C4-2B (cell line): Measurements from ENCODE around the gene KRTAP10-2.
"Not testable (repeated sequence)": the region's sequence is repeated elsewhere in the genome, so short reads cannot be mapped to it uniquely, and the experiment has no call there.

Source experiments
- H3K27ac ChIP-seq: fragments of 450-650 bp; 2 replicates; pipeline ENCODE4 v1.5.1; 2017
- CTCF ChIP-seq: fragments of 450-650 bp; conservative IDR thresholded peaks from 2 replicates; pipeline ENCODE4 v1.5.1; 2017; ENCODE audit warnings: mild to moderate bottlenecking
- ZFX ChIP-seq: fragments of 450-650 bp; IDR thresholded peaks from 2 replicates; pipeline ENCODE4 v1.6.1; 2017

KRTAP10-2 gene

GRCh38 chr21:44567481-44568171 is 16.3 kb upstream of the KRTAP10-2 start:
- TF ChIP-seq CTCF (no peak), ZFX (no peak)
- no peak overlapping the region for H3K27ac ChIP-seq

GRCh38 chr21:44566403-44566802 is 15.1 kb upstream of the KRTAP10-2 start:
- TF ChIP-seq CTCF: no peak
- no peak for TF ChIP-seq ZFX
- H3K27ac ChIP-seq: no peak overlapping the region

DNA sequence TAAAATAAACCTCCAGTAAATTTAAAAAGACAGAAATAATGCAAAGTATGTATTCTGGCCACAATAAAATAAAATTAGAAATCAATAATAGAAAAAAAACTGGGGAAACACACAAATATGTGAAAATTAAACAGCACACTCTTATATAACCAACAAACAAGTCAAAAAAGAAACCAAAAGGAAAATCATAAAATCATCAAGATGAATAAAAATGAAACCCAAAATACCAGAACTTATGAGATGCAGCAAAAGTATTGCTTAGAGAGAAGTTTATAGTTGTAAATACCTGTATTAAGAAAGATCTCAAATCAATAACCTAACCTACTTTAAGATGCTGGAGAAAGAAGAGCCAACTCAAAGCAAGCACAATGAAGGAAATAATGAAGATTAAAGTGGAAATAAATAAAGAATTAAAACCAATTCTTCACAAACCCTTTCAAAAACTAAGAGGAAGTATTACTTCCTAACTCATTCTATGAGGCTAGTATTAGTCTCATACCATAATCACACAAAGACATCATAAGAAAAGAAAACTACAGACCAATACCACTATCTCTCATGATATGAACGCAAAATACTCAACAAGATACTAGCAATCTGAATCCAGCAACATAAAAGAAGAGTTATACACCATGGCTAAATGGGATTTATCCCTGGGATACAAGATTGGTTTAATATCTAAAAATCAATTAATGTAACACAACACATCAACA is 13.7 kb upstream of the KRTAP10-2 start:
- H3K27ac ChIP-seq: no peak overlapping the region
- TF ChIP-seq ZFX: no peak
- TF ChIP-seq CTCF: no peak

DNA sequence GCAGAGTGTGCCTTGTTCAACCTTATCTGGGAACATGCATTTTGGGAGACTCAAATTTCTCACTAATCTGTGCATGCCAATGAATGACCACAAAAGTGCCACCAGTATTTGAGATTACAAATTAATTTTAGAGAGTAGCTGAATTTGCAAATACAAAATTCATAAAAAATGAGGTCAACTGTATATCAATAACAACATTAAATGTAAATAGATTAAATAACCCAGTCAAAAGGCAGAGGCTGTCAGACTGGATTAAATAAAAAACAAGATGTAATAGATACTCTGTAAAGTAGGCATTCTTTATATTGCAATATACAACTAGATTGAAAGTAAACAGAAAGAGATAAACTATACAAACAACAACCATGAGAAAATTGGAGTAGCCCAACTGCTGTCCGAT is 12.8 kb upstream of the KRTAP10-2 start:
- no peak overlapping the region for H3K27ac ChIP-seq
- no peak for TF ChIP-seq CTCF
- no peak for TF ChIP-seq ZFX

DNA sequence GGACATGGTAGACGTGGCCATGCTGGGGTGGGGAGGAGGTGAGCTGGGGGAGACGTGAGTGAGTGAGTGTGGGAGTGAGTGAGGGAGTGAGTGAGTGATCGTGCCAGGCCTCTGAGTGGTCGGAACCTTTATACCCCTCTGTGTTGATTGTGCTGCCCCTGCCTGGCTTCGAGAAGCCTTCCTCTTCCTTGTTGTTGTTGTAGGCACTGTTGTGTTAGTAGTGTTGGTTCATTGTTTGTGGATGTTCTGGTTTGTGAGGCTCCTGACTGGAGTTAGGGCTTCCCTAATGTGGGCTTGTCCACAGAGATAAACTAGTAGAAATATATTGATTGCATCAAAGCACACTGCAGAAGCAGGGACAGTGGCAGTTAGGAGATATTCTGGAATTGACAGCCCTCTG is 7.4 kb upstream of the KRTAP10-2 start, which contains the start of gene KRTAP10-3:
Gene KRTAP10-3, minus strand, starts transcription at position 101 of the 400 bp plus-strand sequence. Its CDS starts 80 bp downstream, at position 21.
- no peak within 1 kb of the TSS for H3K27ac ChIP-seq

GRCh38 chr21:44558329-44558675 is 7.0 kb upstream of the KRTAP10-2 start:
- not testable (repeated sequence) for H3K27ac ChIP-seq

More for the DNA sequence above, 7.4 kb upstream of the KRTAP10-2 start, which contains the start of gene KRTAP10-3:
- TF ChIP-seq ZFX (no peak), CTCF (no peak)

DNA sequence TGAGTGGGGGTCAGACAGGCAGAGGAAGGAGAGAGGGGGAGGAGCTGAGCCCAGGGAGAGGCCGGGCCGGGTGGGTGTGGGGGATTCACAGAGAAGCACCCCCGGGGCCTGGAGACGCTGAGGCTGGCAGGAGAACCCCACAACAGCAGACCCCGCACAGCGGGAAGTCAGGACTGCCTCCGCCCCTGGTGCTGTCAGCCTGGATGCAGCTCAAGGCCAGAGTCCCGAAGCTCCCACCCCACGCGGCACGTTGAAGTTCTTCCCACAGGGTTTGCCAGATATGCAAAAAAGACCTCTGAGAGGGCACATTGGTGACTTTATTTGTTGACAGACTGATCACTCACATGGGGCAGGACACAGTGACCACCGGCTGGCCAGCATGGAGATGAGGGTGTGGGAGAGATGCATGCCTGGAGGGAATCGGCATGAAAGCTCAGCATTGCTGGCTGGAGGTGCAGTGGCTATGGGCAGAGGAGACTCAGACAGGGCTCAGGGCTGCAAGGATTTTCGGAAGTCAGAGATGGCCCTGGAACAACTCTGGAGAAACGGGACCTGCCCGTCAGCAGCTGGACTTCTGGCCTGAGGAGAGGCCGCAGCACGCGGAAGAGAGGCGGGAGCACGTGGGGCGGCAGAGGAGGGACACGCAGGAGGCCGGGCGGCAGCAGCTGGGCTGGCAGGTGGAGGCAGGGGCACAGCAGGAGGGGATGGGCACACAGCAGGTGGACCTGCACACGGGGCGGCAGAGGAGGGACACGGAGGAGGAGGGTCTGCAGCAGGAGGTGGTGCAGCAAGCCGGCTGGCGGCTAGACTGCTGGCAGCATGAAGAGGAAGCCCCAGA is 6.4 kb upstream of the KRTAP10-2 start:
- TF ChIP-seq ZFX (no peak), CTCF (no peak)

More for the DNA sequence above, 6.4 kb upstream of the KRTAP10-2 start:
- no peak overlapping the region for H3K27ac ChIP-seq
